Measurements from ENCODE around the gene GABRR2. TPM values are rescaled to one million over a fixed set of nuclear protein-coding genes. Genes with fewer than 3 reads are reported as not detected.

GABRR2 gene
- total RNA-seq (2014; rRNA removed; shearing (Covaris generic)), result not detected in 2 replicates
- 0.22 TPM in 1 of 2 replicates, not detected in the other for polyA plus RNA-seq (2014; cell fraction: nucleus; rRNA removed)

DNA sequence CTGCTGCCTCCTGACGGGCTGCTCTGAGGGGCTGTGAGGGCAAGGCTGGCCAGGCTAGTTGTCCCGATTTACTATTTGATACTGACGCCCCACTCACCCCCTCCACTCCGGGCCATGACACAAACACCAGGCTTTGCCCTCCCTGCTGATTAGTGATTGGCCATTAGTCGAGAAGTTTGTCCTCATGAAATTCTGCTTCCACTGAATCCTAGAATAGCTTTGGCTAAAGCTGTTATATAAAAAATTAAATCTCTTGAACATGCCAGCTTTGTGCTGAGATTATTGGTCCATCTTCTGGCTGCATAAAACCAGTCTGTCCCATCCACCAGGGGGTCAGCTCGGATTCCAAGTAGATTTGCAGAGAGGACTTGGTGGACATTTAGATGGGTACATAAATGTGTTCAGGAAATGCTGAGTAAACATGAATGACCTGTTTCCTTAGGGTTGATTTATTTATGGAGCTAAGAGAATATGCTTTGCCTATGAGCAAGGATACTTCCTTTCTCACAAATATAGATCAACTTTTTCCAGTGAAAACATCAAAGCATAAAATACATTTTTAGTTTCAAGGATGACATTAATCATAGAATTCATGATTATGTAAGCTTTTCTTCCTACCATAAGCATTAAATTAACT lies at the start of gene GABRR2:
Gene GABRR2, minus strand, starts transcription at position 51 of the 637 bp plus-strand sequence. CDS start 134 bp downstream, outside the sequence.
- DNase-seq (ENCODE audit: extremely low read depth, low read depth), result no peak

GRCh38 chr6:89364586-89364985 lies 49.5 kb upstream of the GABRR2 start:
- DNase-seq (ENCODE audit: extremely low read depth, low read depth), result no peak

GRCh38 chr6:89361171-89361570 lies 46.1 kb upstream of the GABRR2 start:
- DNase-seq (ENCODE audit: extremely low read depth, low read depth), result no peak

DNA sequence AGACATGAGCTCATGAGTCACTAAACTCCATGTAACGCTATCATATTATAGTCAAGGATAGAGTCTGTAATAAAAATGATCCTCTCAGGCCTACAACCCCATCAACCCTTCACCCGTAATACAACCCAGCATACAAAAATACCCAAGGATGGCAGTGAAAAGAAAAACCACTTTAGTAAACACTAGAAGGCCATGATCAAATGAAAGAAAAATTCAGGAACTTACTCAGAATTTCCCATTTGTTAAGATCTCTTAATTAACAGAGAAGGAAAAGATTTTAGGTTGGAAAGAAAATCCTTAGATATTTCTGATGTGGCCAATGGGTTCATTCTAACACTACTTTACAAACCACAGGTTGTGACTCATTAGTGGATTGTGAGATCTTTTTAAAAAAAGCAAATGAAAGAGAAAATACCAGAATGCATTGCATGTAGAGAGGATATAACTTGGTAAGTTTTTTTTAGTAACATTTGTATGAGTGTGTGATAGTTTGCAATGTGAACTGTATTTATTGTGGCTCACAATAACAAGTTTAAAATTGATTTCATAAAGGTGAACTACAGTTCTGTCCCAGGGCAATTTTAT lies 45.4 kb upstream of the GABRR2 start:
- no peak for DNase-seq (ENCODE audit: extremely low read depth, low read depth)

- no peak for DNase-seq (ENCODE audit: extremely low read depth, low read depth)
Observed at GRCh38 chr6:89359561-89359960, 44.5 kb upstream of the GABRR2 start.

DNA sequence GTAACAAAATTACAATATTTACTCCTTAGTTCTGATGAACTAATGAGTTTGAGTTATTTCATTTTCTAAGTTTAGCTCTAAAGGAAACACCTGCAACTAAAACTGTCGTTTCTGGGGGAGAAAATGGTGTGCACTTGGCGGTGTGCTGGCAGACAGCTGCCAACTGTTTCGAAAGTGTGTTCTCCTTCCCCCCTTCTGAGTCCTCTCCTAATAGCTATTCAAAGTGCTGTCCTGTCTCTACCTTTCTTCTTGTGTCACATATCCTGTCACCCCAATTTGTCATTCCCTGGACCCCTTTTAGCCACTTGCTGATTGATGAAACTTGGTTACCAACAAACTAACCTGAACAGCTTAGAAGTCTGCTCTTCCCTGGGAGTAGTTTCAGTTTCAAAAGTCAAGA lies 42.3 kb upstream of the GABRR2 start:
- no peak for DNase-seq (ENCODE audit: extremely low read depth, low read depth)

DNA sequence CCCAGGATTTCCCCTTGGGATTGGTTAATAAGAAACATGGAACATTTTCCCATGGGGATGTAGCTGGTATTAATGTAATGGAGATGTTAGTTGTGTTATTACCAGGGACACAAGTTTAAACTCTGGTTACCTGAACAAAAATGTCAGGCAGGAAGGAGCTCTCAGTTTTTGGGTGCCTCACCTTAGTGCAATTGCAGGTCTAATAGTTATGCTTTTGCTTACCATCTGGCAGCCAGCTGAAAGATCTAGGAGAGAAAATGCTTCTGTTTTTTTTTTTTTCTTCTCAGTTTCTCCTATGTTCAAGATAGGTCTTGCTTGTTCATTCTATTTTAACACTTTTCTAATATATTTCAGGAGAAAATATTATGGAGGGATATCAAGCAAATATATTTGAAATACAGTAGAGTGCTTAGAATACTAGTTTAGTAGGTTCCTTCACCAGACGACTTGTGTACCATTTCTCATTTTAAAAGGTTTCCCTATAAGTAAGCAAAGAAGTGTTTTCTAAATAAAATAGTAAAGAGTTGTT lies 41.6 kb upstream of the GABRR2 start:
- DNase-seq (ENCODE audit: extremely low read depth, low read depth), result no peak

DNA sequence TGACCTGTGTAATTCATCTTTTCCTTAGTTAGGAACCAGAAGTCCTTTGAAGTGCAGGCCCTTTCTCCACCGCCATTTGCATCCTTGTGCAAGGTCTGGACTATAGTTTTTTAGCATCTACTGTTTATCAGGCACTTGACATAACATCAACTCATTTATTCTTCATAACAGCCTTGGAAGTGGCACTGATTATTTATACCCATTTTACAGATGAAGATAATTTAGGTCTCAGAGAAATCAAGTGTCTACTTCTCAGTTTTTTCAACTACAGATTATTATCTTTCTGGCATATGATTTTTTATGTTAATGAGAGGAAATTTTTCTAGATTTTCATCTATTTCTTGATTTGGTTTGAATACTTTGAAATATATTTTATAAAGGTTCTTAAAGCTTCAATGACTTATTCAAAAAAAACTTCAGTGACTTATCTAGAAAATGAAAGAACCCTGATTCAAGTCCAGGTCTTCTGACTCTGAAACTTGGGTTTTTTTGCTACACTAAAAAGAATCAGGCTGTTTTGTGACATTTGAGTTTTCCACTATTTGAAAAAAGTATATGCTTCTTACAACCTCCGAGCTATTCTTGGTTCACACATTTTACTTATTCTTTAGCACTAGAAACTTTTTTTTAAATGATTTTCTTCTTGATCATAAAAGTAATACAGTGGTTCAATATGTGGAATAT lies 40.6 kb upstream of the GABRR2 start:
- no peak for DNase-seq (ENCODE audit: extremely low read depth, low read depth)

GRCh38 chr6:89353702-89354392 lies 38.7 kb upstream of the GABRR2 start:
- no peak for DNase-seq (ENCODE audit: extremely low read depth, low read depth)

DNA sequence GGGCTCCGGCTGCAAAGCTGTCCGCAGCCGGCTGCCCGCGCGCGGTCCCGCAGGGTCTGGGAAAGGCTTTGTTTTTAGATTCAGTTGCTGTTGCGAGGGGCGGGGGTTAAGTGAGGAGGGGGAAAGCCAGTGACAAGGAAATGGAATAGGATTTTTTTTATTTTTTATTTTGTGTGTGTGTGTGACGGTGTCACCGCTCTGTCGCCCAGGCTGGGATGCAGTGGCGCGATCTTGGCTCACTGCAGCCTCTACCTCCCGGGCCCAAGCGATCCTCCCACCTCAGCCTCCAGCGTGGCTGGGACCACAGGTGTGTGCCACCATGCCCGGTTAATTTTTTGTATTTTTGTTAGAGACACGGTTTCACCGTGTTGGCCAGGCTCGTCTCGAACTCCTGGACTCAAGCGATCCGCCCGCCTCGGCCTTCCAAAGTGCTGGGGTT lies 38.0 kb upstream of the GABRR2 start:
- DNase-seq (ENCODE audit: extremely low read depth, low read depth), result no peak

DNA sequence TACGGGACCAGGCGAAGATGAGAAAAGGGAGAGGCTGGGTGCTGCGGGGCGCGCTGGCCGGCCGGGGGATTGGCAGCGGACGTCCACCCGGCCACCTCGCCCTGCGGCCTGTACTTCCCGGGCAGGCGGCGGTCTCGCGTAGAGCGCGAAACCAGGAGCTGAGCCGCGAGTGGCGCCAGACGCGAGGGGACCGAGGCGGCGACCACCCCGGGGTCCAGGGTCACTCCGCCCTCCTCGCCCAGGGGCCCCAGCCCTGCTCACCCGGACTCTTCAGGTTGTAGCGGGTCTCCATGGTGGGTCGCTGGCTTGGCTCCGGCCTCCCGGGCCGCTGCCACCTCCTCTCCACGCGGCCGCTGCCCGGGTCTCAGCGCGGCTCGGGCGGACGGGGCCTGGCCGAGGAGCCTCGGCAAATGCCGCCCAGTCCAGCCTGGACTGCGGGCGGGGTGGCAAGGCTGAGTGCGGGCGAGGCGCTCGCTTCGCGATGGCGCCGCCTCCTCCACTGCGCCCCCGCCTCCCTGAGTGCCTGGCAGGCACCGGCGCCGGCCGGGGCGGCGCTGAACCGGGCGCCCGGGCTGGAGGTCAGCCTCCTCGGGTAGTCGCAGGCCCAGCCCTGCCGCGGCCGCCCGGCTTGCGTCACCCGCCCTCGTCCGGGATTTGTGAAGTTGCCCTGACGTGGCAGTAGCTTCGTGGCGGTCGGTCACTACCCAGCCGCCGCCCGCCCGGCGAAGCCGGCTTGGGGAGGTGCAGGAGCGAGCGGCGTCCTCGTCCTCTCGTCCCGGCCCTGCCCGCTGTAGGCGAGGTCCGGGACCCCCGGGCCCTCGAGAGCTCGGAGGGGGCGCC lies 37.4 kb upstream of the GABRR2 start, which contains the start of gene UBE2J1:
Gene UBE2J1, minus strand, starts transcription at position 445 of the 840 bp plus-strand sequence. Its CDS starts 153 bp downstream, at position 292.
- DNase-seq (ENCODE audit: extremely low read depth, low read depth), result peak; percentile 78

- no peak for DNase-seq (ENCODE audit: extremely low read depth, low read depth)
Observed at GRCh38 chr6:89351671-89352277, 36.7 kb upstream of the GABRR2 start.

GRCh38 chr6:89350281-89350966 lies 35.3 kb upstream of the GABRR2 start:
- DNase-seq (ENCODE audit: extremely low read depth, low read depth), result no peak

- no peak for DNase-seq (ENCODE audit: extremely low read depth, low read depth)
Observed at GRCh38 chr6:89348372-89348771, 33.3 kb upstream of the GABRR2 start.

GRCh38 chr6:89347825-89348224 lies 32.7 kb upstream of the GABRR2 start:
- no peak for DNase-seq (ENCODE audit: extremely low read depth, low read depth)

- no peak for DNase-seq (ENCODE audit: extremely low read depth, low read depth)
Observed at GRCh38 chr6:89346433-89346832, 31.3 kb upstream of the GABRR2 start.

DNA sequence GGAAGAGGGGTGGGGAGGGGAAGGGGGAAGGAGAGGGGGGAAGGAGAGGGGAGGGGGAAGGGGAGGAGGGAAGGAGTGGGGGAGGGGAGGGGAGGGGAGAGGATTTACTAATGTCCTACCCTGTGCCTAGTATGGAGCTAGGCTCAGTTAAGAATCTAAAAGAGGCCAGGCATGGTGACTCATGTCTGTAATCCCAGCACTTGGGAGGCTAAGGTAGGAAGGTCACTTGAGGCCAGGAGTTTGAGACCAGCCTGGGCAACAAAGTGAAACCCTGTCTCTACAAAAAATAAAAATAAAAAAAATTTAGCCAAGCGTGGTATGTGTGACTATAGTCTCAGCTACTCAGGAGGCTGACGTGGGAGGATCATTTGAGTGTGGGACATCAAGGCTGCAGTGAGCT lies 24.5 kb upstream of the GABRR2 start:
- no peak for DNase-seq (ENCODE audit: extremely low read depth, low read depth)

DNA sequence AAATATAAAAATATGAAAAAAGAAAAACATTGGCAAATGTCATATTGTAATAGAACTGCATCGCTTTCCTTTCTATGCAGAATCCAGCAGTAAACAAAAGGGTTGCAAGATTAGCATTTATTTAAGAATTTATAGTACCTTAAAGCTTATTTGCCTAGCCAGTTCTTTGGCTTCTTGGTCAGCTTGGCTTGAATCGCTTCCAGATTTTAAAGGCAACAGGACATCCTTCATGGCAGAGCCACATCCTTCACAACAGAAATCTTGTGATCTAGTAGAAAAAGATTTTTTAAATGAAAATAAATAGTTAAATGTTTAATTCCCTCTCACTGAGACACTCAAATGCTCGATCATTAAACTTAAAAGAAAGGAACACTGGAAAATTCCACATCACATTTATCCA lies 20.1 kb upstream of the GABRR2 start:
- no peak for DNase-seq (ENCODE audit: extremely low read depth, low read depth)

DNA sequence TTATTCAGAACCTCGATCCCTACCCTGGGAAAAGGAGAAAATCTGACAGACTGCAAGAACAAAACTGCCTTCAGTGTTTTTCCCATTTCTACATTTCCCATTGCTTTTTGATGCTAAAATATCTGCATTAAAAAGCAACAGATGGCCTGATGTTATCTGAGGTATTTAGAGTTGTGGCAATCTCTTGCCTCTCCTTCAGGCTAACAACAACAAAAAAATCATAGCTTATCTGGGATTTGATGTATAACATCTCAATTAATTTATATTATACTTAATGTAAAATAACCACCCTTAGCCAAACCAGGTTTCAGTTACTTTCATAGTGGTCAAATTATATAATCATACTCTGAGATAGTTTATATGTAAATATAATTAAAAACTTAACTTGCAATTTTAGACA lies 15.8 kb upstream of the GABRR2 start:
- no peak for DNase-seq (ENCODE audit: extremely low read depth, low read depth)

Data from NCI-H460 (cell line).